ENCODE results near the gene PCK2. TPM values are rescaled to one million over a fixed set of nuclear protein-coding genes. Genes with fewer than 3 reads are reported as not detected.
"Not testable (repeated sequence)": the region's sequence is repeated elsewhere in the genome, so short reads cannot be mapped to it uniquely, and the experiment has no call there.

The PCK2 gene
- total RNA-seq, 1 donor from 2014 or later = 18.7 TPM

- intact Hi-C loops (cut with DNase I) = no loop called here
- H3K4me3 ChIP-seq = no peak overlapping the region
- H3K4me1 ChIP-seq = peaks cover 14% of the 10 kb centered on the region
- H3K27me3 ChIP-seq = no peaks in the 10 kb centered on the region
- H3K27ac ChIP-seq = no peak overlapping the region
- H3K36me3 ChIP-seq = no peaks in the 10 kb centered on the region
- H3K9me3 ChIP-seq = no peaks in the 10 kb centered on the region
- TF ChIP-seq POLR2A (IDR thresholded peaks at IDR 0.05) (no peak), POLR2AphosphoS5 (IDR thresholded peaks at IDR 0.05; ENCODE audit: insufficient read depth in 1 of 2, low read depth in 1 of 2) (no peak), CTCF (IDR thresholded peaks at IDR 0.05) (no peak)
- DNase-seq (ENCODE audit: extremely low spot score in 2 of 2) = no peak
Measured at GRCh38 chr14:24098927-24099813, 5.1 kb downstream of the PCK2 start.

- TF ChIP-seq POLR2AphosphoS5 (IDR thresholded peaks at IDR 0.05; ENCODE audit: insufficient read depth in 1 of 2, low read depth in 1 of 2) = no peak
- TF ChIP-seq POLR2A (IDR thresholded peaks at IDR 0.05) = no peak
- Histone ChIP-seq H3K4me1 (peaks cover 6% of the 10 kb centered on the region), H3K4me3 (no peak overlapping the region), H3K36me3 (no peaks in the 10 kb centered on the region), H3K27ac (no peak overlapping the region), H3K27me3 (no peaks in the 10 kb centered on the region), H3K9me3 (no peaks in the 10 kb centered on the region)
- intact Hi-C loops (cut with DNase I) = loop anchor here (5.0 kb wide), 1 partner anchor 43 kb away; no protein-coding TSS in a partner anchor
- DNase-seq (ENCODE audit: extremely low spot score in 2 of 2) = no peak
Measured at GRCh38 chr14:24100197-24100981, 6.3 kb downstream of the PCK2 start.

GRCh38 chr14:24100982-24101494, 6.9 kb downstream of the PCK2 start:
- H3K4me3 ChIP-seq = no peak overlapping the region
- no peak overlapping the region for H3K27ac ChIP-seq
- H3K36me3 ChIP-seq = no peaks in the 10 kb centered on the region
- TF ChIP-seq POLR2A (IDR thresholded peaks at IDR 0.05) (no peak), POLR2AphosphoS5 (IDR thresholded peaks at IDR 0.05; ENCODE audit: insufficient read depth in 1 of 2, low read depth in 1 of 2) (no peak), CTCF (IDR thresholded peaks at IDR 0.05) (no peak)
- intact Hi-C loops (cut with DNase I) = loop anchor here (5.0 kb wide), 1 partner anchor 44 kb away; no protein-coding TSS in a partner anchor
- no peaks in the 10 kb centered on the region for H3K27me3 ChIP-seq
- no peak for DNase-seq (ENCODE audit: extremely low spot score in 2 of 2)
- no peaks in the 10 kb centered on the region for H3K4me1 ChIP-seq
- H3K9me3 ChIP-seq = no peaks in the 10 kb centered on the region

GRCh38 chr14:24102357-24103048, 8.4 kb downstream of the PCK2 start:
- no peak for DNase-seq (ENCODE audit: extremely low spot score in 2 of 2)
- intact Hi-C loops (cut with DNase I) = loop anchor here (5.0 kb wide), 1 partner anchor 45 kb away; no protein-coding TSS in a partner anchor
- no peaks in the 10 kb centered on the region for H3K4me1 ChIP-seq
- H3K27ac ChIP-seq = no peak overlapping the region
- no peaks in the 10 kb centered on the region for H3K9me3 ChIP-seq
- TF ChIP-seq CTCF (IDR thresholded peaks at IDR 0.05) (no peak), POLR2AphosphoS5 (IDR thresholded peaks at IDR 0.05; ENCODE audit: insufficient read depth in 1 of 2, low read depth in 1 of 2) (no peak), POLR2A (IDR thresholded peaks at IDR 0.05) (no peak)
- no peak overlapping the region for H3K4me3 ChIP-seq
- no peaks in the 10 kb centered on the region for H3K36me3 ChIP-seq
- no peaks in the 10 kb centered on the region for H3K27me3 ChIP-seq

- TF ChIP-seq POLR2AphosphoS5 (IDR thresholded peaks at IDR 0.05; ENCODE audit: insufficient read depth in 1 of 2, low read depth in 1 of 2) (no peak), POLR2A (IDR thresholded peaks at IDR 0.05) (no peak), CTCF (IDR thresholded peaks at IDR 0.05) (no peak)
- Histone ChIP-seq H3K4me3 (no peak overlapping the region), H3K36me3 (no peaks in the 10 kb centered on the region), H3K27me3 (no peaks in the 10 kb centered on the region), H3K9me3 (no peaks in the 10 kb centered on the region), H3K4me1 (no peaks in the 10 kb centered on the region), H3K27ac (no peak overlapping the region)
- intact Hi-C loops (cut with DNase I) = loop anchor here (5.0 kb wide), 1 partner anchor 46 kb away; no protein-coding TSS in a partner anchor
- no peak for DNase-seq (ENCODE audit: extremely low spot score in 2 of 2)
Measured at GRCh38 chr14:24103451-24103850, 9.3 kb downstream of the PCK2 start.

- H3K4me1 ChIP-seq; intact Hi-C loops (cut with DNase I); H3K27ac ChIP-seq; H3K4me3 ChIP-seq; H3K36me3 ChIP-seq; H3K9me3 ChIP-seq; H3K27me3 ChIP-seq; DNase-seq (ENCODE audit: extremely low spot score in 2 of 2): not testable (repeated sequence)
Measured at GRCh38 chr14:24105609-24106239, 11.6 kb downstream of the PCK2 start.

All from vagina (tissue), 2 donors.